ENCODE measurements around the gene OR6K6. TPM values are rescaled to one million over a fixed set of nuclear protein-coding genes. Genes with fewer than 3 reads are reported as not detected.

The OR6K6 gene
- total RNA-seq, 1 experiment from 2014 or later, result not detected

DNA sequence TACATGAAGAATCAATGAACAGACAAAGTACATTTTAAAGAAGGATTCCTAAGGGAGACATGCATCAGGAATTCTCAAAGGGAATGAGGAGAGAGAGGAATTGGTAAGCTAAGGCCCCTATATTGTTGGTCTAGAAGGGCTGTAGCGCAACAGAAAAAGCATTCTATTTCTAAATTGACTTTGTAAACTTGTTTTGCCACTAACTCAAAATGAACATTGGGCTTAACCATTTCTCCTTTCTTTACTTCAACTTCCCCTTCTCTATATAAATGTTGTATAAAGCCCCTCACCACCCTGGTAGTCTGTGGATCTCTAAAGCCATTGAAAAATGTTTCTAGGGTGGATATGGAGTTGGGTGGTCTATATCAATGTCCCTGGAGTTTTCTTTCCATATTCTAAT is 46.9 kb downstream of the OR6K6 start:
- no peak for DNase-seq (ENCODE audit: low read depth)

DNA sequence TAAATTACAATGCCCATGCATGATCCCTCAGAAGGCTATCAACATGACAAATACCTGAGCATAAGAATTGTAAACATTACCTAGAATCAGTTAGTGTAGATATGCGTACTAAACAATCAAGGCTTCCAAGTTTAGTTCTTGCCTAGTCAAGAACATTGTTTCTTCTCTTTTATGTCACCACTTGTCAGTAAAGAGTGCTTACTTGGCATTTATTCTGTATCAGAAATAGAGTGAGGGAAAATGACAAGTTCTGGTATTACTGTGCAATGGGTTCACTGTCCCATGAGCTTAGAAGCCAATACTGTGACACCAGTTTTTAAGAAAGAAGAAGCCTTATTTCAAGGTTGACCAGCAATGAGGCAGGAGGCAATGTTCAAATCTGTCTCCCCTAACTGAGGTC is 49.2 kb downstream of the OR6K6 start:
- no peak for DNase-seq (ENCODE audit: low read depth)

Other genes with a start within 250 kb of the OR6K6 start
- gene OR6Y1, start 200.3 kb upstream of the OR6K6 start, total RNA-seq (2014; rRNA removed; shearing (Covaris generic)), result not detected in 2 replicates
- not detected in 2 replicates for gene OR6P1, start 184.1 kb upstream of the OR6K6 start, total RNA-seq (2014; rRNA removed; shearing (Covaris generic))
- not detected in 2 replicates for gene OR10X1, start 174.8 kb upstream of the OR6K6 start, total RNA-seq (2014; rRNA removed; shearing (Covaris generic))
- gene OR10Z1, start 149.5 kb upstream of the OR6K6 start, total RNA-seq (2014; rRNA removed; shearing (Covaris generic)), result not detected in 2 replicates
- gene SPTA1, start 68.0 kb upstream of the OR6K6 start, total RNA-seq (2014; rRNA removed; shearing (Covaris generic)), result 0.06 and 0.42 TPM in 2 replicates
- not detected in 2 replicates for gene OR6K2, start 54.1 kb upstream of the OR6K6 start, total RNA-seq (2014; rRNA removed; shearing (Covaris generic))
- gene OR6K3, start 34.0 kb upstream of the OR6K6 start, total RNA-seq (2014; rRNA removed; shearing (Covaris generic)), result not detected in 2 replicates
- not detected in 2 replicates for gene OR6N1, start 17.5 kb downstream of the OR6K6 start, total RNA-seq (2014; rRNA removed; shearing (Covaris generic))
- not detected in 2 replicates for gene OR6N2, start 26.5 kb downstream of the OR6K6 start, total RNA-seq (2014; rRNA removed; shearing (Covaris generic))
- not detected in 2 replicates for gene MNDA, start 76.6 kb downstream of the OR6K6 start, total RNA-seq (2014; rRNA removed; shearing (Covaris generic))
- not detected in 2 replicates for gene PYHIN1, start 176.8 kb downstream of the OR6K6 start, total RNA-seq (2014; rRNA removed; shearing (Covaris generic))

Measured in Daoy (cell line).